Muscle of back (tissue), 11 donors: ENCODE measurements around the gene SLC6A7. TPM values are rescaled to one million over a fixed set of nuclear protein-coding genes. Genes with fewer than 3 reads are reported as not detected.

Source experiments
- DNase-seq, 3 donors: peaks; one replicate each; pipeline versions ENCODE4 v3.0.0 to v3.0.0-alpha.2; 2013
- polyA plus RNA-seq, 10 donors: library from polyadenylated mRNA; unstranded; fragments of 120-200 nt; gene quantifications; one replicate each; pipeline ENCODE4 v1.2.1, GENCODE V29; 2013; ENCODE audit not compliant: insufficient read length in 10 of 10

SLC6A7 gene
- polyA plus RNA-seq, 10 donors = 0.15 to 1.7 (median 0.41) TPM

DNA sequence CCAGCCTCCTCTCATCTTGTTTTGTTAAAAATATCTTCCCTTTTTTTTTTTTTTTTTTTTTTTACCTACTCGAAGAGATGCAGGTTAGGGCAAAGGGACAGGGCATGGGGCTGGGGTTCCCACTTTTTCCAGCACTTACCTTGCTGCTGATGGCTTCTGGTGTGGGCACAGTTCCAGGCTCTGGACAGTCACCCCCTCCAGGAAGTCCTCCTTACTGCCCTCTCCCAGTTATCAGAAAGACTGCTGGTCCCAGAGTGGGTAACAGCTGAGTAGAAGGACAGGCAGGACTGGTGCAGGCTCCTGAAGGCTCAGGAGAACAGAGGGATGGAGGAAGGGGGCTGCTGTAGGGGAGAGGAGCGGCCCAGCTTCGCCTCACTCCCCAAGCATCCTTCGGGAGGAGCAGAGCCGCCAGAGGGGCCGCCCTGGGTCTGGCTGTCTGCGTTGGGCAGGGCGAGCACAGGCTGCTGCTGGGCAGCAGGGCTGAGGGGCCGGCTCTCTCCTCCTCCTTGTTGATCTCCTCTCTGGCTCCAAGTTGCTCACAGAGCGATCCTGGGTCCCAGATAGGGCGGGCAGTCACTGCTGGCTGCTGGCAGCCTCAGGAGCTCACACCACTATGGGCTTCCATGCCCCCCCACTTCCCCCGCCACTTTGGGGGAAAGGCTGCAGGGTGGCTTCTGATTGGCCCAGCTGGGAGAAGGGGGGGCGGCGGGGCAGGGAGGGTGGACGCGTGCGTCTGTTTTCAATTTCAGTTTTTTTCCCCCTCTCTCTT is 34.4 kb upstream of the SLC6A7 start, which contains the start of gene PDGFRB:
Gene PDGFRB (minus strand): TSS at position 588 of the 769 bp plus-strand sequence. CDS start 18,798 bp downstream, outside the sequence.
- peak; percentile 88 to 97 (median 92) for DNase-seq

DNA sequence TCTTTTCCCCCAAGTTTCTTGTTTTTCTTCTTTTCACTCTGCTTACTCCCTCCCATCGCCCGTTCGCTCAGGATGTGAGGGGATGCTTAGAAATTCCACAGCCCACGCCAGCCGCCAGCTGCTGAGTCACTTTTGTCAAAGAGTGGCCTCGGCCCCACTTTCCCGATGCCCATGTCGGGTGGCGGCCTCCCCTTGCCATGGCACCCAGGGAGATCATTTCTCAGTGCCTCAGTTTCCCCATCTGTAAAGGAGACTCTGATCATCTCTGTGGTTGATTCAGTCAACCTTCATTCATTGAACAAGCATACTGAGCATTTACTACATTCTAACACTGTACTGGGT is 33.9 kb upstream of the SLC6A7 start:
- DNase-seq = no peak

DNA sequence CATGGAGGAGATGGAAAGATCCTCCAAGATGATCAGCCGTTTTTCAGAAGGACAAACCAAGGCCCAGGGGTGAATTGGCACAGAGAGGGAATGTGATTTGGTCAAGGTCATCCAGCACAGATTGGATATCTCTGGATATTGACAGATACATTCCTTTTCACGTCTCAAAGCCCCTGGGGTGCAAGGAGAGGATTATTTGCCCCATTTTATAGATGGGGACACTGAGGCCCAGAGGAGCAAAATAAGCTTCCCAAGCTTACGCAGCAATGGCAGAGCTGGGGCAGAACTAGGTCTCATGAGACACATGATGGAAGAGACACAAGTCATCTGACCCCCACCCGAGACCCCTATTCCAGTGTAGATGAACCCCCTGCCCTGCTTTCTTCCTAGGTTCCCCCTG is 33.3 kb upstream of the SLC6A7 start:
- no peak for DNase-seq

DNA sequence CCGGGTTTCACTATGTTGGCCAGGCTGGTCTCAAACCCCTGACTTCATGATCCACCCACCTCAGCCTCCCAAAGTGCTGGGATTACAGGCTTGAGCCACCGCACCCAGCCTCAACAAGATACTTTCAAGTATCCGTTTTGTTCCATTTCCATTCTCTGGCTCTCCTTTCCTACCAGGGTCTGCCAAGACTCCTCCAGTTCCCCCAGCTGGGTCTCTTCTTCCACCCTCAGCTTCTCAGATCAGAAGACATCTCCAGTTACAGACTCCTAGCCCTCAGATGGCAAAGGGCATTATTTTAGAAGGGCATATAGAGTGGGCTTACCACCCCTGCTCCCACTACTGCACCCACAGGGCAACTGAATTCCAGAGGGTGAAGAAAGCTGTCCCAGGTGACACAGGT is 32.7 kb upstream of the SLC6A7 start:
- DNase-seq = peak in 1 of 3 donors; percentile 51

DNA sequence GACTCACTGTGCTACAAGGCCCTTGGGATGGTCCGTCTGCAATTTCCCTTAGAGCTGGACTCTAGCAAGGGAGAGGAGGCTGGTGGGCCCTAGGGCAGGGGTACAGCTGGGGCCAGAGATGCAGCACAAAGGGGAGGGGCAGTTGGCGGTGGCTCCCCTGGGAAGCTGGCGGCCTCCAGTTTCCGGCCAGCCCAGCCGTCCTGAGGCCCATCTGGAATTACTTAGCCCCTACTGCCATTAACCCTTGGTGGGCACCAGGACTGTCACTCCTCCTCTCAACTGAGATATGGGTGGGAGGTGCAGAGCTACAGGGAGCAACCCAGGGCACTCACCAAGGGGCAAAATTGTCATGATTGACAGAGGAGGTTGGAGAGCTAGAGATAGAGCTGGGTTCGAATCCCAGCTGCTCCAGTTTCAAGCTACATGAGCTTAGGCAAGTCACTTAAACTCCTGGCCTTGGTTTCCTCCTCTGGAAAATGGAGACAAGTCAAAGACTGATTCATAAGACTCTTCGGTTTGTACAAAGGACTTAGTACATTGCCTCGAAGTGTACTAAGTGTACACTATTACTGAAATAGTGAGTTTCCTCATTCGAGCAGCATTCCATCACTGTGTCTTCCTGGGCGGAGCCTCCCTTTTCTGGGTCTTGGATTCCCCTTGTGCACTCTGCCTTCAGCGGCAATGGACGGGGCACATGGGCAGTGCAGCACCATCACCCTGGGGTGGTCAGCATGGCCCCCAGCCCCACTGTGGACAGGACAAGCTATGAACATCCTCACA is 31.5 kb upstream of the SLC6A7 start:
- peak in 1 of 3 donors; percentile 64 for DNase-seq

DNA sequence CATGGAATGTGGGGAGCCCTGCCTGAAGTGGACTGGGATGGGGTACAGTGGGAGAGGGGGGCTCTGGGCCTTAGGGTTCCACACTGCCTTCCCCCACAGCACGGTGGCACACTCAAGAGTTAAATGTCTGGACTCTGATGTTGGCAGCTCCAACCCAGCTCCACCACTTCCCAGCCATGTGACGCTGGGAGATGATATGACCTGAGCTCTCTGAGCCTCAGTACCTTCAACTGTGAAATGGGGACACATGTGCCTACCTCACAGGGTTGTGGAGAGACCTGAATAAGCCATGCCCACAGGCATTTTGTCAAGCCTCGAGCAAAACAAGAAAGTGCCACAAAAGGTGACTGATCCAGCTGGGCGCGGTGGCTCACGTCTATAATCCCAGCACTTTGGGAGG is 30.8 kb upstream of the SLC6A7 start:
- no peak for DNase-seq

DNA sequence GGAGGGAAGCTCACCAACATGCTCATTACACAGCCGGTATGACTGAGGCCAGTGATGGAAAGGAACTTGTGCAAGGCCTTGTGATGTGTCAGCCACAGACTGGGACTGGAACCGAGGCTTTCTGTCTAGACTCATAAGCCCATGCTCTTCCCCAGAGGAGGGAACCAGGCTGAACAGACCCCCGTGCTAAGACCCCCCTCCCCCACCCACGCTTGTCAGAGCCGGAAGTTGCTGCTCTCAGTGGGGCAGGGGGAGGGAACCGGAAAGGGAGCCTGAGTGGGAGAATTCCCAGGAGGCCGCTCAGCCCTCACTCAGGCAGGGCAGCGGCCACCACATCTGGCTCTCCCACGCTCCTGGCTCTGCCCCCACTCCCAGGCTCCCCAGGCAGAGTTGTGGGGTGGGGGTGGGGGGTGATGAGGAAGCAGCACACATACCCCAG is 30.1 kb upstream of the SLC6A7 start:
- peak in 1 of 3 donors; percentile 73 for DNase-seq

DNA sequence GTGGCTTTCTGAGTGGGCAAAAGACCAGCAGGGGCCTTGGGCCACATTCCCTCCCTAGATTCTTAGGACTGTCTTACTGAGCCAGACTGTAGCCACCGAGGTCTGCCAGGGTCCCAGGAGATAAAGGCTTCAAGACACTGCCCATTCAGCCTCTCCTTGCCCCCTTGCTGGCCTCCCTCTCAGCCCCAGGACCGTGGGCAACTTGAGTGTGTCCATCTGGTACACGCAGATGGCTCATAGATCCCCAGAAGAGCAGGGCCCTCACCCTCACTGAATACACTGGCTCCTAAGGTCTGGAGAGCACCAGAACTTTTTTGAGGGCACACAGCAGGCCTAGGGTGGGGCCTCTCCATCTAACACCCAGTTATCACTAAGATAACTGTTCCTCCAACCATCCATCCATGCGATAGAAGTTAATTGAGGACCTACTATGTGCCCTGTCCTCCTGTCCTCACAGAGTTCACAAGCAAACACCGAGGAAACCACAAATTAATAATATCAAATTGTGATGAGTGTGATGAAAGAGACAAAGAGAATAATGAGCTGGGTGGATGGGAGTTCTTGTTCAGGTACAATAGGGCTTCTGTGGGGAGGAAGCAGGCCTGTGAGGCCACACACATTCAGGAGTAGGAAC is 29.3 kb upstream of the SLC6A7 start:
- DNase-seq = no peak

DNA sequence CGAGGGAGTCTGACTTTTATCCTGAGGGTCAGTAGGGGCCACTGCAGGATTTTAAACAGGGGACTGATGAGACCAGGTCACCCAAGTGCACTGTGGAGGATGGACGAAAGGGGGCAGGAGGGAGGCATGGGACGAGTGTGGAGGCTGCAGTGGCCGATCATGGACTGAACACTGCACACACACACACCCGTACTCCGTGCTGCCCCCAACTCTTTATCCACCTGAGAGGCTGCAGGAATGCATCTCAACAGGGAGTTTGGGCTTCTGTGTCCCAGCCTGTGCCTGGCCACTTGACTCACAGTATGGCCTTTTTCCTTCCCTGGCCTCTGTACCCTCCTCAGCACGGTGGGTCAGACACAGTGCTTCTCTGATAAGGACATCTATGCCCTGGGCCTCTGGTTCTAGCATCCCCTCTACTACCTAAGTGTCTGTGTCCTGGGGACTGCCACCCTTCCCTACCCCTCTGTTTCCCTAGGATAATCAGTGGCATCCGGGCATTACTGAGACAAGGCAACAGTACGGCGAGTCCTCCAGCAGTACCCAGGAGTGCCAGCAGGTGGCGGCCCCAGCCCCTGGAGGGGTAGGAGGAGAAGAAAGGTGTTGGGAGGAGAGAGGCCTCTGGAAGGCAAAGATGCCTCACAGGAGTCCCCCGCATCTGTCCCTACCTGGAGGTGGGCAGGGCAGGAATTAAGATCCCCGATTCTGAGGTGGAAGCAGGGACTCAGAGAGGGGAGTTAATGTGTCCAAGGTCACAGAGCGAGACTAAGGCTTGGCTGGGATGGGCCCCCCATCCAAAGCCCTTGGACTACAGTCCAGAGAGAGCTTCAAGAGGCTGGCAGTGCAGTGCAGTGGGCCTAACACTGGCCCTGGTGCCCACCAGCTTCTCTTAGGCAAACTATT is 28.4 kb upstream of the SLC6A7 start:
- peak in 1 of 3 donors; percentile 83 for DNase-seq

DNA sequence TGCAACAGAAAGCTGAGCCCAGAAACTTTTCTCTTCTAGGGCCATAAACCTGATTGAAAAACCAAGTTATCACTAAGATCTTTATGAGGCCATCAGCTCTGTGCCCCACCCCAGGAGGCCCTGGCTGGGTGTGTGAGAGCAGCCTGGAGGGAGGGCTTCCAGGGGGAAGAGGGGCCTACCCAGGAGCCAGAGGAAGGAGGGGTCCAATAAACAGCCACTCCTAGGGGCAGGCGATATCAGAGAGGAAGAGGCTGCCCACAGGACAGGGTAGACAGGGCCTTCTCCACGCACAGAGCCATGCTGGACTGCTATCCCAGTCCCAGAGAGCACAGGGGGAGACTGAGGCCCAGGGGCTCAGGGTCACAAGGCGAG is 27.7 kb upstream of the SLC6A7 start:
- no peak for DNase-seq

DNA sequence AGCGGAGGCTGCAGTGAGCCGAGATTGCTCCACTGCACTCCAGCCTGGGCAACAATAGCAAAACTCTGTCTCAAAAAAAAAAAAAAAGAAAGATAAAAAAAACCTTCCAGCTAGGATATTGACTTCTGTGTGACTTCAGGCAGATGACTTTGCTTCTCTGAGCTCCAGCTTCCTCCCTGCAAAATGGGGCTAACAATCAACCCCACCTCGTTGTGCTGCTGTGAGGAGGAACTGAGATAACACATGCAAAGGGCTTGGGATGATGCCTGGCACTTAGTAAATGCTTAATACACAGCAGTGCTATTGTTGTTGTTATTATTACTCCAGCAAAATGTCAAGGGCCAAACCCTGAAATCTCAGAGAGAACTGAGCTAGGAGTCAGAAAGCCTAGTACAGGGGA is 26.8 kb upstream of the SLC6A7 start:
- no peak for DNase-seq

DNA sequence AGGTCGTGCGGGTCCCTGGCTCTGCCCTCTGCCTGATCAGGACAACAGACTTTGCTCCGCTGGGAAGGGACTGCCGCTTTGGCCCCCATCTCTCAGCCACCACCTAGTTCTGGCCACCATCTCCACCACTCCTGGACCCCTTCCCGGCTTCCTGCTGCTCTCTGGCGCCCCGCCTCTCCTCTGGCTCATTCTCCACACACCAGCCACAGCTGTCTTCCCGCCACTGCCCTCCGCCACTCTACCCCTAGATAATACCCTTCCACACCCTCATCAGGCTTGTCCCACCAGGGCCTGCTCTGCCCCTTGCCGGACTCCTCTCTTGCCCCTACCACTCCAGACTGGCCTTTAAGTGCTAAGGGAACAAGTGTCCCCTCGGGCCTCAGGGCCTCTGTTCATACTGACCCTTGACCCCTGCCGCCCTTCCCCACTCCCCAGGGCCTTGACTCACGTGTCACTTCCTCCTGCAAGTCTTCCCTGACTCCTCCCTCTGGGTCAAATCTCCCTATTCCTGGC is 26.3 kb upstream of the SLC6A7 start:
- peak in 2 of 3 donors; percentile 80 to 91 for DNase-seq

DNA sequence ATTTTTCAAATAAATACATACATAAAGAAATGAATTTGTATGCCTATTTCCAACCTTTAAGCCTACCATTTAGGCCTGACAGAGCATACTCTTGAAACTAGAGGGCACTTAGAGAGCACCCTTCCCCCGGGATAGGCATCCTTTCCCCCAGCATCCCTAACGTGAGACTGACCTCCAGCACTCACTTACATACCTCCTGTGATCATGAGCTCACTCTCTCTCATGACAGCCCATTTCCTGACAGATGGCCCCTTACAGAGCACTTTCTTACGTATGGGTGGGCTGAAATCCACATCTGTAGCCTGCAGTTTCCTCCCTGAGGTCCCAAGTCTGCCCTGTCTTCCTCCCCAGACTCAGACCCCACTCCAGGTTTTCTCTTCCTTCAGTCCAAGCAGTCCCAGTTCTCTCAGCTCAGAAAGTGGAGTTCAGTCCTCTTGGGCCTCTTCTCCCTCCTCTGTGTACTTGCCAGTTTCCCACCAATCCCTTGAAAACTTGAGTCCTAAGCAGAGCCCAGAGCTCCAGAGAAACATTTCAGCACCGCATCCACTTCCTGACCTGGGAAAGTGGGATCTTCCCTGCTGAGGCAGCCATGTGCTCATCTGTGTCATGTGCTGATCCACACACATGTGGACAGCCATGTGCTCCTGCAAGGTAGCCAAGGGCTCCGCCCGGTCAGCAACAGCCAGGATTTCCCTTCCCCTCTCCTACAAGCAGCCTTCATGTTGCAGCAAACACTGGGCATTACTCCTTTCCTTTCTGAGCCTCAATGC is 25.5 kb upstream of the SLC6A7 start:
- DNase-seq = peak; percentile 74 to 93 (median 79)

DNA sequence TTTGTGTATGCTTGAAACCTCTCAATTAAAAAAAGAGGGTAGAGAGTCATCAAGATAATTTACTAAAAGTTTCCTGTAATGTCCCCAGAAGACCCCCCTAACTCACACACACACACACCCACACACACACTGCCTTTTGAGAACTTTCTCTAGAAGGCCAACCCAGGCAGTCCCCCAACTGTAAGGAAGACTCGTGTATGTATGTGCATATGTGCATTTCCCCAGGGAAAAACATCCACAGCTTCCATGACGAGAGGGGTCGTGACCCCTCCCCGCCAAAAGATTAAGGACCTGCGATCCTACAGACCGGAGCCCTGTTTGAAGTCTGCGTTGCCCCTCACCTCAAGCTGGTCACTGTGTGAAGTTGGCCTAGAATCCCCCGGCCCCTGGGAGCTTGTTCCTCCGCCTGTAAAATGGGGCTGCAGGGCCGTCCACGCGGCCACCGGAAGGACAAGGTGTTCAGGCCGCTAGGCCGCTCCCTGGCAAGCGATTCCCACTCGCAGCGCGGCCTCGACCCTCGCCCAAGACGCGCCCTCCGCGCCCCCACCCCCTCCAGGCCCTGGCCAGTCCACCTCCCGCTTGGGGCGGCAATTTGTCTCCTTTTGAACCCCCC is 23.7 kb upstream of the SLC6A7 start:
- peak in 1 of 3 donors; percentile 54 for DNase-seq

DNA sequence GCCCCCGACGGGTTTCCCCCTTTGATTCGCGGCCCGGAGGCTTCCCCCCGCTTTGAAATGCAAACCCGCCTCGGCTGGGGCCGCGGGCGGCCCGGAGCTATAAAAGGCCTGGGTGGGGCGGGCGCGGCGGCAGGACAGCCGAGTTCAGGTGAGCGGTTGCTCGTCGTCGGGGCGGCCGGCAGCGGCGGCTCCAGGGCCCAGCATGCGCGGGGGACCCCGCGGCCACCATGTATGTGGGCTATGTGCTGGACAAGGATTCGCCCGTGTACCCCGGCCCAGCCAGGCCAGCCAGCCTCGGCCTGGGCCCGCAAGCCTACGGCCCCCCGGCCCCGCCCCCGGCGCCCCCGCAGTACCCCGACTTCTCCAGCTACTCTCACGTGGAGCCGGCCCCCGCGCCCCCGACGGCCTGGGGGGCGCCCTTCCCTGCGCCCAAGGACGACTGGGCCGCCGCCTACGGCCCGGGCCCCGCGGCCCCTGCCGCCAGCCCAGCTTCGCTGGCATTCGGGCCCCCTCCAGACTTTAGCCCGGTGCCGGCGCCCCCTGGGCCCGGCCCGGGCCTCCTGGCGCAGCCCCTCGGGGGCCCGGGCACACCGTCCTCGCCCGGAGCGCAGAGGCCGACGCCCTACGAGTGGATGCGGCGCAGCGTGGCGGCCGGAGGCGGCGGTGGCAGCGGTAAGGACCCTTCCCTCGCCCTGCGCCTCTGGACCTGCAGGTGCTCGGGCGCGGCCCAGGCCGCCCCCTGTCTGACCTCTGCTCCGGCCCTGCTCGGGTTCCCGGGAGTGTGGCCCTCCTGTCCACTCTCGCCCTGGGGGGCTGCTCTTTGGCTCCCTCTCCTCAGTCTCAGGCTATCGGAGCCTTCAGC is 23.0 kb upstream of the SLC6A7 start, which contains the start of gene CDX1:
Gene CDX1 (plus strand): TSS at position 129 of the 862 bp plus-strand sequence. CDS start 99 bp downstream, at position 228.
- DNase-seq = no peak

DNA sequence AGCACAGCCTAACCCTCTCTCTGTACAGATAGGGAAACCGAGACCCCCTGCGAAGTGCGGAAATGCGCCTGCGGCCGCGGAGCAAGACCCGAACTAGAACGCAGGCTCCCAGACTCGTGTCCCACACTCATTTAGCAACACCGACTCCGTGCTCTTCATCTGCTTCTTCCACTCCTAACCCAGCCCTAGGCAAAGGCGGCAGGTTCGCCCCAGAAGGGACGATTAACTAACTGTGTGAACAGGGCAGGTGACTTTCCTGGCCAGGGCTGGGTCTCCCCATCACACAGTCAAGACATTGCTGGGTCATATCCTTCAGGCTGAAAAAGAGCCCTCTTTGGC is 22.4 kb upstream of the SLC6A7 start:
- no peak for DNase-seq

DNA sequence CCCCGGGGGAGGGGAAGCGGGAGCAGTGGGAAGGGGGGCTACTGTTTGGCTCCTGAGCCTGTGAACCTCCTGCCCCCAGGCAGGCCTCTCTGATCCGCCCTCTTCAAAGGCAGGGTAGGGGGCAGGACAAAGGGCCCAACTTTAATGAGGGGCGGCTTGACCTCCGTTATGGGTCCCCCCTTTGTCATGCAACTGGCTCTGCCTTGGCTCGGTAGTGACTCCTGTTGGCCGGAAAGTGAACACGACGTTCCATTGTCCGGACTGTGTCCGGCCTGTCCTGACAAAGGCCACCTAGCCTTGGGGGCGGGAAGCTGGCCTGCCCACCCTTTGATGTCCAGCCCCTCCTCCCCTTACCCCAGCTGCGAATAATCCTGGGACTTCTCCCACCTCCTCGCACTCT is 22.0 kb upstream of the SLC6A7 start:
- no peak for DNase-seq

DNA sequence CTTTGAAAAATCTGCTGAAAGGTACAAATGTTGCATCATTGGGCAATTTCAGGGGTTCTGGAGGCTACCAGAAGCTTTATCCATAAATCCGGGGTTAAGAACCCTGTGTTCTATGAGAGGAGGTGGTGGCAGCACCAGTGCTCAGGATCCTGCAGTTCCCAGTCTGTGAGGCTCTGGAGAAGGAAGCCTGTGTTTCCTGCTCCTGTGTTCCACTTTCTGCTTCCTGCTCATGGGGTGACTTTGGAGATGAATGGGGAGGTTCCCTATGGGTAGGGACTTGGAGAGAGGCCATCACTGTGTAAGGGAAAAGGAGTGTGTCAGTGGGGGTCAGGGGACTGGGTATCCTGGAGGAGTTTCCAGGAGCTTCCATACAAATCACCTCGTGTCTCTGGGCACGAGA is 21.0 kb upstream of the SLC6A7 start:
- no peak for DNase-seq

DNA sequence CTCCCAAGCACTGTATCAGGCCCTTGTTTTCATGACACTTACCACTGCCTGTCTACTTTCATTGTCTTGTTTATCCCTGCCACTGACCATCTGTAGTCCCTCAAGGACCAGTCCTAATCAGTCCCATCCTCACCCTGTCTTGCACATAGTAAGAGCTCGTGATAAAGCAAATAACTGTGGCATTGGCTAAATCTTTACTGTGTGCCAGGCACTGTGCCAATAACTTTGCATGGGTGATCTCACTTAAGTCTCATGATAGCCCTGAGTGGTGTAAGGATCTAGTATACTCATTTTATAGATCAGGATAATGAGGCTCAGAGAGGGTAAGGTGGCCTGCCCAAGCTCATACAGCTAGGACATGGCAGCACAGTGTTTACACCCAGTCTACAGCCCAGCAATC is 17.7 kb upstream of the SLC6A7 start:
- DNase-seq = no peak
